ENCODE results near the gene LRIG1. TPM values are rescaled to one million over a fixed set of nuclear protein-coding genes. Genes with fewer than 3 reads are reported as not detected.

LRIG1 gene
- total and polyA plus RNA-seq, 10 of the 15 experiments (the other 5 are each of a cell fraction or from before 2014, with no cell fraction given) = 0.84 to 16.4 (median 8.1) TPM

GRCh38 chr3:66344391-66344811, 156.4 kb downstream of the LRIG1 start (continued):
- peak in 1 of 2 experiments; percentile 76; a peak in 2 of 4 replicates for TF ChIP-seq BHLHE40 (IDR thresholded peaks at IDR 0.05; ENCODE audit: borderline replicate concordance in 1 of 2, low read depth in 2 of 2, low read length in 1 of 2)
- no peak for TF ChIP-seq E4F1 (IDR thresholded peaks at IDR 0.05; ENCODE audit: borderline replicate concordance, partially characterized antibody)
- TF ChIP-seq MTA2 (IDR thresholded peaks at IDR 0.05; ENCODE audit: low read depth) = peak; percentile 50; the same call in 1 of the 2 replicates
- TF ChIP-seq SUZ12 (IDR thresholded peaks at IDR 0.05; ENCODE audit: unreplicated experiment) = no peak
- 0 out of 2 replicates have a peak, but pooled peaks have one; percentile 35 for TF ChIP-seq NBN (IDR thresholded peaks at IDR 0.05)
- no peak for TF ChIP-seq EGR1 (IDR thresholded peaks at IDR 0.05; ENCODE audit: borderline replicate concordance in 1 of 2, low read depth in 2 of 2, low read length in 2 of 2)

DNA sequence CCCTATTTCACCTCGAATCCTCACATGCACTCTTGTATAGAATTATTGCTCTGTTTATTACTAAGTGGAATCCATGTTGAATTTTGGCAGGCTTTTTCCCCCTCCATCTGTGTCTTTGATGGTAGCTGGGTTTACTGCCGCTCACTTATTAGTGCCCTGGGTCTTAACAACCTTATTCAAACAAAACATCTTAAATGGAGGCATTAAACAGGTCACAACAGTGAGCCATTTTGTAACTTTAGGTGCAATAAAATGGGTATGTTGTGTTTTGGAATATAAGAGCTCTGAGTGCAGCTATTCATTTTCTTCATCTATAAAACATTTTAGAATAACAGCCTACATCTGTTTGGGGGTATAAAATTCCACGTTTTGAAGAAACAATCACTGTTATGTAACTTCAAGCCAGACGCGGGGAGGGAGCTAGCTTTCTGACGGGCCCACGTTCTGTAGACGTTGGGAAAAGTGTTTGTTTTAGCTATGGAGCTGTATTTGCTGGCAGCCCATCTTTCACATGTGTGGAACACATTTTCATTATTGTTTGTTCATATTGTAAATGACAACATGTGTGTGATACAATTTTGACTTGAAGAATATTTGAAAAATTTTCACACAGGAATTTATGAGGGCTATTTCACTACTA, 158.0 kb downstream of the LRIG1 start:
- WGBS (ENCODE audit: insufficient coverage, insufficient replicate concordance, low lambda C conversion rate, missing lambda C conversion rate) = 92% methylated on average over 8 of the region's 8 CpGs
- DNase-seq (ENCODE audit: low read depth, low spot score) = no peak
- ChIA-PET RAD21 (ENCODE audit: unreplicated experiment) (no interaction called here), SMC1A (ENCODE audit: uncharacterized antibody, unreplicated experiment) (interaction anchor here (0.7 to 2.2 kb wide), 4 partner anchors 10 to 254 kb away, joined by 3 to 11 read pairs (median 4); no protein-coding TSS in a partner anchor), CTCF (interaction anchor here (0.7 to 1.2 kb wide), 4 partner anchors 8 to 47 kb away, joined by 3 read pairs; no protein-coding TSS in a partner anchor), POLR2A (no interaction called here)
- in situ Hi-C loops (cut with MboI) (no loop called here), intact Hi-C loops (cut with micrococcal nuclease; ENCODE audit: unreplicated experiment) (no loop called here)
- FAIRE-seq = no peak
- Histone ChIP-seq H3K27ac (ENCODE audit: control insufficient read depth, insufficient read depth) (no peak overlapping the region), H3K9ac (ENCODE audit: control insufficient read depth, insufficient read depth, low read length) (no peak overlapping the region), H3K4me3 (no peak overlapping the region), H2AFZ (ENCODE audit: control insufficient read depth, low read depth, low read length) (no peak overlapping the region), H4K20me1 (ENCODE audit: control insufficient read depth, insufficient read depth) (no peaks in the 10 kb centered on the region), H3K27me3 (replicated peaks in 1 of 2; ENCODE audit: control insufficient read depth in 2 of 2, insufficient read depth in 2 of 2, low read length in 1 of 2) (no peaks in the 10 kb centered on the region), H3K79me2 (ENCODE audit: control insufficient read depth, insufficient read depth, low read length) (no peaks in the 10 kb centered on the region), H3K4me2 (ENCODE audit: control insufficient read depth, insufficient read depth) (no peak overlapping the region), H3K36me3 (ENCODE audit: control insufficient read depth in 2 of 2, insufficient read depth in 2 of 2, low read length in 1 of 2) (no peaks in the 10 kb centered on the region), H3K9me3 (replicated peaks; ENCODE audit: control insufficient read depth, insufficient read depth, low read length) (no peaks in the 10 kb centered on the region), H3K4me1 (ENCODE audit: control insufficient read depth, insufficient read depth, low read length) (no peaks in the 10 kb centered on the region)
- TF ChIP-seq MEF2B (IDR thresholded peaks at IDR 0.05; ENCODE audit: partially characterized antibody, poor library complexity, severe bottlenecking) (no peak), MYC (IDR thresholded peaks at IDR 0.05; ENCODE audit: insufficient read depth, insufficient read length, insufficient replicate concordance, low read length, severe bottlenecking) (no peak), ZNF384 (IDR thresholded peaks at IDR 0.05; ENCODE audit: borderline replicate concordance, low read depth, low read length) (no peak), CHD1 (IDR thresholded peaks at IDR 0.05; ENCODE audit: low read depth, low read length) (no peak), BHLHE40 (IDR thresholded peaks at IDR 0.05; ENCODE audit: borderline replicate concordance in 1 of 2, low read depth in 2 of 2, low read length in 1 of 2) (no peak), SMC3 (IDR thresholded peaks at IDR 0.05; ENCODE audit: borderline replicate concordance, low read length) (no peak), SREBF1 (IDR thresholded peaks at IDR 0.05; ENCODE audit: low read length) (no peak), BRCA1 (IDR thresholded peaks at IDR 0.05; ENCODE audit: low read depth, low read length) (no peak)
- TF ChIP-seq, protein P1, sequence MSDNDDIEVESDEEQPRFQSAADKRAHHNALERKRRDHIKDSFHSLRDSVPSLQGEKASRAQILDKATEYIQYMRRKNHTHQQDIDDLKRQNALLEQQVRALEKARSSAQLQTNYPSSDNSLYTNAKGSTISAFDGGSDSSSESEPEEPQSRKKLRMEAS (IDR thresholded peaks at IDR 0.05; ENCODE audit: low read depth, low read length) = no peak
- no peak for ATAC-seq
- no TSS peak for BruUV-seq (replicated peaks)
